ENCODE measurements around the gene BRI3. TPM values are rescaled to one million over a fixed set of nuclear protein-coding genes. Genes with fewer than 3 reads are reported as not detected.

Gene BRI3
- total and polyA plus RNA-seq, 2 donors (not counting 1 experiment from before 2014, with no cell fraction given): 104 to 172 TPM

DNA sequence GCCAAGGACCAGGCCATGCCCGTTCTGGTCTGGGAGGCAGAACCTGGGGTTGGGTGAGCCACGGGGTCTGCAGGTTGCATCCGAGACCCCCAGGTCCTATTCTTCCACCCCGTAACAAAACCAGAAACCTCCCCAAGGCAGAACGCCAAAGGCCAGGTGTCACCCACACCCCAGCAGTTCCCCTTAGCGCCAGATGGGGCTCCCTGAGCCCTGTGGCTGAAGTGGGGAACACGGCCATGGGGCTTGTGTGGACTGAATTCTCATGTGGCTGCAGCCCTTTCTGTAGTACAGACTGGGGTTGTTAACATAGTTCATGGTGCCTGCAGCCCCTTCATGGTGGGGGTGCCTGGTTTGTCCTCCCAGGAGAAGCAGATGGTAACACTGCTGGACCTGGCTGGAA is 10.2 kb downstream of the BRI3 start:
- peaks cover 52% of the 10 kb centered on the region for H3K79me2 ChIP-seq (ENCODE audit: control insufficient read depth, insufficient read depth, low read length)
- TF ChIP-seq EZH2 (IDR thresholded peaks at IDR 0.05; ENCODE audit: low read length, missing control alignments): no peak
- TF ChIP-seq, protein P1, sequence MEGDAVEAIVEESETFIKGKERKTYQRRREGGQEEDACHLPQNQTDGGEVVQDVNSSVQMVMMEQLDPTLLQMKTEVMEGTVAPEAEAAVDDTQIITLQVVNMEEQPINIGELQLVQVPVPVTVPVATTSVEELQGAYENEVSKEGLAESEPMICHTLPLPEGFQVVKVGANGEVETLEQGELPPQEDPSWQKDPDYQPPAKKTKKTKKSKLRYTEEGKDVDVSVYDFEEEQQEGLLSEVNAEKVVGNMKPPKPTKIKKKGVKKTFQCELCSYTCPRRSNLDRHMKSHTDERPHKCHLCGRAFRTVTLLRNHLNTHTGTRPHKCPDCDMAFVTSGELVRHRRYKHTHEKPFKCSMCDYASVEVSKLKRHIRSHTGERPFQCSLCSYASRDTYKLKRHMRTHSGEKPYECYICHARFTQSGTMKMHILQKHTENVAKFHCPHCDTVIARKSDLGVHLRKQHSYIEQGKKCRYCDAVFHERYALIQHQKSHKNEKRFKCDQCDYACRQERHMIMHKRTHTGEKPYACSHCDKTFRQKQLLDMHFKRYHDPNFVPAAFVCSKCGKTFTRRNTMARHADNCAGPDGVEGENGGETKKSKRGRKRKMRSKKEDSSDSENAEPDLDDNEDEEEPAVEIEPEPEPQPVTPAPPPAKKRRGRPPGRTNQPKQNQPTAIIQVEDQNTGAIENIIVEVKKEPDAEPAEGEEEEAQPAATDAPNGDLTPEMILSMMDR (conservative IDR thresholded peaks at IDR 0.05 in 1 of 2, IDR thresholded peaks at IDR 0.05 in 1 of 2; ENCODE audit: low read depth in 1 of 2, low read length in 2 of 2): peak in 1 of 2 donors; percentile 19
- H2AFZ ChIP-seq (ENCODE audit: low read length): no peak overlapping the region
- no peak overlapping the region for H3K4me3 ChIP-seq (replicated peaks in 1 of 4; ENCODE audit: control extremely low read depth in 1 of 4, insufficient read depth in 1 of 4, low read depth in 3 of 4, low read length in 4 of 4)
- H3K9ac ChIP-seq (ENCODE audit: insufficient read depth, low read length): no peak overlapping the region
- H3K4me2 ChIP-seq (ENCODE audit: extremely low read depth, insufficient read depth, low read length): no peak overlapping the region
- H3K4me1 ChIP-seq (ENCODE audit: control insufficient read depth, extremely low read depth, insufficient read depth, low read length): no peaks in the 10 kb centered on the region
- DNase-seq (ENCODE audit: low read depth in 2 of 2): no peak
- H3K36me3 ChIP-seq (ENCODE audit: control insufficient read depth, insufficient read depth, low read length): peaks cover 12% of the 10 kb centered on the region
- H3K27ac ChIP-seq (ENCODE audit: insufficient read depth, low read length): no peak overlapping the region
- H4K20me1 ChIP-seq (ENCODE audit: control insufficient read depth, extremely low read depth, insufficient read depth, low read length): no peaks in the 10 kb centered on the region
- no peaks in the 10 kb centered on the region for H3K27me3 ChIP-seq (ENCODE audit: control insufficient read depth, insufficient read depth, low read length)
- no peaks in the 10 kb centered on the region for H3K9me3 ChIP-seq (ENCODE audit: control insufficient read depth, insufficient read depth, low read depth, low read length)

DNA sequence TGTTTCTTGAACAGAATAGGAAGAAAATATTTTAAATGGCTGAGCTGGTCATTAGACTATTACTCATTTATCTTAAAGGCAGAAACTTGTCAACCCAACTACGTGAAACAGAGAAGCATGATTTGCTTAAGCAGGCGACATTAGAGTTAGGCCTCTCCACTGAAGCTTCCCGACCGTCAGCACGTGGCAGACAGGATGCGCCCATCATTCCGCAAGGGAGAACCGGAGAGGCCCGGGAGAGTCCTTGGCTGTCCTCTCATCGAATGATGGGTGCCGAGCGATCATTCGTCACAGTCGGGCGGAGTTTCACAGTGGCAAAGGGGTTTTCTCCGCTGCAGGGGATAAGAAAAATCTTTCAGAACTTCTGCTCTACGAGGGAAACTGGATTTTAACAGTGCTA is 11.8 kb downstream of the BRI3 start:
- no peak for DNase-seq (ENCODE audit: low read depth in 2 of 2)
- H3K9me3 ChIP-seq (ENCODE audit: control insufficient read depth, insufficient read depth, low read depth, low read length): no peaks in the 10 kb centered on the region
- H4K20me1 ChIP-seq (ENCODE audit: control insufficient read depth, extremely low read depth, insufficient read depth, low read length): no peaks in the 10 kb centered on the region
- peaks cover 7% of the 10 kb centered on the region for H3K36me3 ChIP-seq (ENCODE audit: control insufficient read depth, insufficient read depth, low read length)
- H3K27ac ChIP-seq (ENCODE audit: insufficient read depth, low read length): no peak overlapping the region
- H3K79me2 ChIP-seq (ENCODE audit: control insufficient read depth, insufficient read depth, low read length): peaks cover 36% of the 10 kb centered on the region
- no peak overlapping the region for H3K4me3 ChIP-seq (replicated peaks in 1 of 4; ENCODE audit: control extremely low read depth in 1 of 4, insufficient read depth in 1 of 4, low read depth in 3 of 4, low read length in 4 of 4)
- no peak overlapping the region for H2AFZ ChIP-seq (ENCODE audit: low read length)
- no peaks in the 10 kb centered on the region for H3K4me1 ChIP-seq (ENCODE audit: control insufficient read depth, extremely low read depth, insufficient read depth, low read length)
- H3K9ac ChIP-seq (ENCODE audit: insufficient read depth, low read length): no peak overlapping the region
- no peak for TF ChIP-seq EZH2 (IDR thresholded peaks at IDR 0.05; ENCODE audit: low read length, missing control alignments)
- TF ChIP-seq, protein P1 (conservative IDR thresholded peaks at IDR 0.05 in 1 of 2, IDR thresholded peaks at IDR 0.05 in 1 of 2; ENCODE audit: low read depth in 1 of 2, low read length in 2 of 2): no peak
- no peak overlapping the region for H3K4me2 ChIP-seq (ENCODE audit: extremely low read depth, insufficient read depth, low read length)
- H3K27me3 ChIP-seq (ENCODE audit: control insufficient read depth, insufficient read depth, low read length): no peaks in the 10 kb centered on the region

DNA sequence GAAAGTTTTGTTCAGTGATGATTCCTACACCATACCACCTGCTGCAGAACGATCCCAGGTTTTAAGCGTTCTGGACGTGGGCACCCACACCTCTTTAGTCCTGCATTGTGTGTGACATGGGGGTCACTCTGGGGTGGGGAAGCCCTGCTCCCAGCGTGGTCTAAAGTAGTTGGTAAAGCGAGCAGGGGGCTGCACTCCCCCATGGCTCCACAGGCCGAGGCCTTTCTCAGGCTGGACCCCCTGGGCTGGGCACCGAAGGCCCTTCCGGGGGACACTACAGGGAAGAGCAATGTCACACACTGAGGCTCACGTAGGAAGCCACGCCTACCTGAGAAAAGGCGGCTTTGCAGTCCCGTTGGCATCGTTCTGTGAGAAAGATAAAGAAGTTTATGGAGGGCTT is 12.3 kb downstream of the BRI3 start:
- DNase-seq (ENCODE audit: low read depth in 2 of 2): no peak
- peaks cover 31% of the 10 kb centered on the region for H3K79me2 ChIP-seq (ENCODE audit: control insufficient read depth, insufficient read depth, low read length)
- no peak overlapping the region for H3K4me3 ChIP-seq (replicated peaks in 1 of 4; ENCODE audit: control extremely low read depth in 1 of 4, insufficient read depth in 1 of 4, low read depth in 3 of 4, low read length in 4 of 4)
- no peaks in the 10 kb centered on the region for H4K20me1 ChIP-seq (ENCODE audit: control insufficient read depth, extremely low read depth, insufficient read depth, low read length)
- no peak overlapping the region for H2AFZ ChIP-seq (ENCODE audit: low read length)
- H3K36me3 ChIP-seq (ENCODE audit: control insufficient read depth, insufficient read depth, low read length): peaks cover 7% of the 10 kb centered on the region
- no peak for TF ChIP-seq EZH2 (IDR thresholded peaks at IDR 0.05; ENCODE audit: low read length, missing control alignments)
- TF ChIP-seq, protein P1 (conservative IDR thresholded peaks at IDR 0.05 in 1 of 2, IDR thresholded peaks at IDR 0.05 in 1 of 2; ENCODE audit: low read depth in 1 of 2, low read length in 2 of 2): no peak
- H3K27ac ChIP-seq (ENCODE audit: insufficient read depth, low read length): no peak overlapping the region
- H3K27me3 ChIP-seq (ENCODE audit: control insufficient read depth, insufficient read depth, low read length): no peaks in the 10 kb centered on the region
- no peaks in the 10 kb centered on the region for H3K4me1 ChIP-seq (ENCODE audit: control insufficient read depth, extremely low read depth, insufficient read depth, low read length)
- H3K4me2 ChIP-seq (ENCODE audit: extremely low read depth, insufficient read depth, low read length): no peak overlapping the region
- H3K9ac ChIP-seq (ENCODE audit: insufficient read depth, low read length): no peak overlapping the region
- H3K9me3 ChIP-seq (ENCODE audit: control insufficient read depth, insufficient read depth, low read depth, low read length): no peaks in the 10 kb centered on the region
